Hepatocyte (in vitro differentiated cells): ENCODE results near the gene EIF4E3.

Experiments used
- CTCF ChIP-seq: fragments of 200-600 bp; sonication (generic); IDR thresholded peaks from 2 replicates; pipeline ENCODE4 v1.5.1; 2016; ENCODE audit warnings: antibody characterized with exemption, mild to moderate bottlenecking; ENCODE audit not compliant: poor library complexity
- EZH2phosphoT487 ChIP-seq: fragments of 200-600 bp; sonication (generic); IDR thresholded peaks from one replicate; pipeline ENCODE4 v1.6.1; 2018; ENCODE audit warnings: antibody characterized with exemption, mild to moderate bottlenecking, low read depth, moderate library complexity; ENCODE audit not compliant: unreplicated experiment, severe bottlenecking

GRCh38 chr3:71713041-71713440 is 12.2 kb downstream of the EIF4E3 start:
- TF ChIP-seq CTCF (no peak), EZH2phosphoT487 (no peak)
